ENCODE measurements around the gene PLEKHA4. TPM values are rescaled to one million over a fixed set of nuclear protein-coding genes. Genes with fewer than 3 reads are reported as not detected.

PLEKHA4 gene
- total RNA-seq, 2 donors from 2014 or later, result 9.4 to 22.9 TPM

GRCh38 chr19:48836089-48837017 lies 32.1 kb downstream of the PLEKHA4 start, which contains the start of gene HSD17B14:
TSS of gene HSD17B14 (minus strand) at chr19:48836491. CDS start at chr19:48836411, 80 bp downstream.
- TF ChIP-seq CTCF (IDR thresholded peaks at IDR 0.05) (peak in 1 of 4 experiments; percentile 27), POLR2A (IDR thresholded peaks at IDR 0.05) (no peak), POLR2AphosphoS5 (IDR thresholded peaks at IDR 0.05) (no peak)
- Histone ChIP-seq H3K9me3 (no peaks in the 10 kb centered on the region), H3K27ac (peak within 1 kb of the TSS; percentile 63 to 67), H3K36me3 (no peaks in the 10 kb centered on the region), H3K4me1 (replicated peaks) (no peaks in the 10 kb centered on the region), H3K4me3 (peak within 1 kb of the TSS; percentile 10 to 27), H3K27me3 (replicated peaks; ENCODE audit: insufficient read depth) (no peaks in the 10 kb centered on the region)
- WGBS, result 26% methylated on average over 35 of the region's 35 CpGs
- intact Hi-C loops (cut with DNase I), result no loop called here
- no peak for DNase-seq (ENCODE audit: low spot score)

- Histone ChIP-seq H3K27ac (peak overlapping the region; percentile 63 to 67), H3K36me3 (no peaks in the 10 kb centered on the region), H3K4me1 (replicated peaks) (no peaks in the 10 kb centered on the region), H3K27me3 (replicated peaks; ENCODE audit: insufficient read depth) (no peaks in the 10 kb centered on the region), H3K4me3 (peak overlapping the region; percentile 10 to 27), H3K9me3 (no peaks in the 10 kb centered on the region)
- 7% methylated on average over 12 of the region's 12 CpGs for WGBS
- intact Hi-C loops (cut with DNase I), result loop anchor here (1.0 kb wide), 1 partner anchor 40 kb away; no protein-coding TSS in a partner anchor
- TF ChIP-seq POLR2AphosphoS5 (IDR thresholded peaks at IDR 0.05) (peak; percentile 82), CTCF (IDR thresholded peaks at IDR 0.05) (peak; percentile 93 to 99 (median 98)), POLR2A (IDR thresholded peaks at IDR 0.05) (peak; percentile 26)
- peak; percentile 94 for DNase-seq (ENCODE audit: low spot score)
These were observed 32.7 kb downstream of the PLEKHA4 start for GRCh38 chr19:48835734-48836088.

- no peak for TF ChIP-seq POLR2AphosphoS5 (IDR thresholded peaks at IDR 0.05)
- TF ChIP-seq CTCF (IDR thresholded peaks at IDR 0.05), result no peak
- no peak for TF ChIP-seq POLR2A (IDR thresholded peaks at IDR 0.05)
- intact Hi-C loops (cut with DNase I), result no loop called here
- Histone ChIP-seq H3K27ac (no peak overlapping the region), H3K36me3 (no peaks in the 10 kb centered on the region), H3K9me3 (no peaks in the 10 kb centered on the region), H3K4me1 (replicated peaks) (no peaks in the 10 kb centered on the region), H3K4me3 (no peak overlapping the region), H3K27me3 (replicated peaks; ENCODE audit: insufficient read depth) (no peaks in the 10 kb centered on the region)
- 85% methylated on average over 5 of the region's 5 CpGs for WGBS
- DNase-seq (ENCODE audit: low spot score), result no peak
These were observed 34.4 kb downstream of the PLEKHA4 start for GRCh38 chr19:48833977-48834376.

- Histone ChIP-seq H3K4me1 (replicated peaks) (no peaks in the 10 kb centered on the region), H3K27ac (no peak overlapping the region), H3K36me3 (no peaks in the 10 kb centered on the region), H3K9me3 (no peaks in the 10 kb centered on the region), H3K4me3 (no peak overlapping the region), H3K27me3 (replicated peaks; ENCODE audit: insufficient read depth) (no peaks in the 10 kb centered on the region)
- TF ChIP-seq POLR2AphosphoS5 (IDR thresholded peaks at IDR 0.05) (no peak), POLR2A (IDR thresholded peaks at IDR 0.05) (no peak), CTCF (IDR thresholded peaks at IDR 0.05) (no peak)
- no peak for DNase-seq (ENCODE audit: low spot score)
- 78% methylated on average over 5 of the region's 5 CpGs for WGBS
- intact Hi-C loops (cut with DNase I), result no loop called here
These were observed 35.4 kb downstream of the PLEKHA4 start for GRCh38 chr19:48833049-48833448.
